Activated T-cell treated with anti-CD3 and anti-CD28 coated beads, Interleukin-2, amount 50 U/mL, for 72 hours (primary cell): ENCODE data around the gene REV1. TPM values are rescaled to one million over a fixed set of nuclear protein-coding genes. Genes with fewer than 3 reads are reported as not detected.

Experiments
- ATAC-seq, 2 donors: fragments of 150-1000 bp; cut with Tn5 transposase; replicated peaks in 1 of 2; 2 replicates each; pipeline ENCODE4 v1.10.0; 2021; ENCODE audit warnings: moderate library complexity in 2 of 2, mild to moderate bottlenecking in 1 of 2
- DNase-seq, 2 donors: peaks; one replicate each; pipeline ENCODE4 v3.0.0; 2021 to 2022; ENCODE audit warnings: mixed read lengths in 1 of 2
- H3K27ac Mint-ChIP-seq: one replicate; pipeline ENCODE4 v1.8.0; 2022; ENCODE audit warnings: mild to moderate bottlenecking, moderate library complexity, mixed read lengths
- H3K27me3 Mint-ChIP-seq: one replicate; pipeline ENCODE4 v1.8.0; 2022; ENCODE audit warnings: low read depth, mixed read lengths
- H3K36me3 Mint-ChIP-seq, 2 donors: one replicate each; pipeline ENCODE4 v1.8.0; 2022; ENCODE audit warnings: mixed read lengths in 2 of 2, mild to moderate bottlenecking in 1 of 2; ENCODE audit not compliant: insufficient read depth in 2 of 2
- H3K4me1 Mint-ChIP-seq: one replicate; pipeline ENCODE4 v1.8.0; 2022; ENCODE audit warnings: low read depth, mixed read lengths
- H3K4me3 Mint-ChIP-seq, 2 donors: one replicate each; pipeline ENCODE4 v1.8.0; 2022; ENCODE audit warnings: mild to moderate bottlenecking in 2 of 2, mixed read lengths in 2 of 2, moderate library complexity in 2 of 2
- H3K9me3 Mint-ChIP-seq, 2 donors: one replicate each; pipeline ENCODE4 v1.8.0; 2022; ENCODE audit warnings: mixed read lengths in 2 of 2
- total RNA-seq, 2 donors: library from RNA; stranded (reverse); gene quantifications; one replicate each; pipeline ENCODE4 v1.2.3, GENCODE V29; 2022

Gene REV1
- total RNA-seq, 2 donors from 2014 or later = 39.8 to 51.4 TPM

GRCh38 chr2:99461828-99462483 is 27.9 kb downstream of the REV1 start:
- Mint-ChIP-seq H3K27ac (no peak overlapping the region), H3K9me3 (no peaks in the 10 kb centered on the region), H3K4me1 (peaks cover 7% of the 10 kb centered on the region), H3K27me3 (no peaks in the 10 kb centered on the region), H3K4me3 (no peak overlapping the region), H3K36me3 (peaks cover 5 to 15% of the 10 kb centered on the region in 2 donors)
- DNase-seq = no peak
- ATAC-seq = no peak

- DNase-seq (no peak), ATAC-seq (no peak)
- Mint-ChIP-seq H3K36me3 (peaks cover 8 to 23% of the 10 kb centered on the region in 2 donors), H3K9me3 (no peaks in the 10 kb centered on the region), H3K4me3 (no peak overlapping the region), H3K4me1 (no peaks in the 10 kb centered on the region), H3K27ac (no peak overlapping the region), H3K27me3 (no peaks in the 10 kb centered on the region)
Measured at GRCh38 chr2:99458529-99458928, 31.3 kb downstream of the REV1 start.

DNA sequence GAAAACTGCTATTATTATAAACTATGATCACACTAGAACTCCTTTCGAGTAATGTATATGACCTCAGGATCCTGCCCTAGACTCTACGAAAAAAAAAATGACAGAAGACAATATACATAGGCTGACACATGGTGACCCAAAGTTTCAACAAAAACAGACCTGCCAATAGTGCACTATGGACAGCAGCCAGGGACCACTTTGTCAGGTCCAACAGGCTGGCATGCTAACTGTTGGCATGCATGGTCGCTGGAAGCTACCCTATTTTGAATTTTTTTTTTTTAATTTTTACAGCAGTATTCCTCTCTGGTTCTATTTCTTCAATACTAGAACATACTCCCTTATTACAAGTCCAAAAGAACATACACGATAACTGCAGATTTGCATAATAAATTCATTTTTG is 38.1 kb downstream of the REV1 start:
- DNase-seq (no peak), ATAC-seq (no peak)
- Mint-ChIP-seq H3K27ac (peak overlapping the region; percentile 69), H3K4me1 (peaks cover 3% of the 10 kb centered on the region), H3K27me3 (no peaks in the 10 kb centered on the region), H3K4me3 (no peak overlapping the region), H3K9me3 (no peaks in the 10 kb centered on the region), H3K36me3 (peaks cover 7 to 11% of the 10 kb centered on the region in 2 donors)

DNA sequence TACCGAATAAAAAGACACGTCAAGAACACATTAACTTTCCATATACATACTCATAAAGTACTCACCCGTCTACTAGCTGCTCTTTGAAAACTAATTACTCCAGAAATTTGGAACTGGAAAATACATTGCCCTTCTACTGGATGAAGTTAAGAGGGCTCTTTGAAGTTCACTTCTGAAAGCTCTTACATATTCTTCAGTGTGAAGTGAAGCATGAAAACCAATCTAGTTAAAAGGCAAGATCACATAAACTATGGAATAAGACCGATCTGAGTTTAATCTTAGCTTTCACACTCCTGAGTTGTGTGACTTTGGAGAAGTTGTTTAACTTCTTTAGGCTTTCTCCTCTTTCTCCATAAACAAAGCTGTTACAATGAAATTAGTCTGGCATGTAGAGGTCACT is 38.5 kb downstream of the REV1 start:
- Mint-ChIP-seq H3K27me3 (no peaks in the 10 kb centered on the region), H3K27ac (no peak overlapping the region), H3K4me3 (no peak overlapping the region), H3K9me3 (no peaks in the 10 kb centered on the region), H3K36me3 (peaks cover 7 to 11% of the 10 kb centered on the region in 2 donors), H3K4me1 (peaks cover 7% of the 10 kb centered on the region)
- no peak for DNase-seq
- no peak for ATAC-seq

DNA sequence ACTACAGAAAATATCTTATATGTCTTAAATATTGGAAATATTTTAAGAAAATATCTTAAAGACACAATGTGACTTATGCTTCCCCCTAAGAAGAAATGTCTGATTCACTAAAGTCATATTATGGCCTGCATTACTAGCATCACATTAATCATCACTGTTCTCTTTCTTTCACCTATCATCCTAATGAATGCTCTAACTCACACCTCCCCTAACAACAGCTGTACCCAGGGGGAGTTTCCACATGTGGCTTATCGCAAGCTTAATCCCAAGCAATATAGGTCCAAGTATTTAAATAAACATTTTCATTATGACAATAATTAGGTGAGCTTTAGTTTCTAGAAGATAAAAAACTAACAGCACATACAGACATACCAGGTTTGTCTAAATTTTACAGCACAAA is 39.6 kb downstream of the REV1 start:
- ATAC-seq = no peak
- H3K36me3 Mint-ChIP-seq = peaks cover 4 to 6% of the 10 kb centered on the region in 2 donors
- H3K4me3 Mint-ChIP-seq = no peak overlapping the region
- H3K27ac Mint-ChIP-seq = no peak overlapping the region
- H3K27me3 Mint-ChIP-seq = no peaks in the 10 kb centered on the region
- DNase-seq = no peak
- peaks cover 10% of the 10 kb centered on the region for H3K4me1 Mint-ChIP-seq
- H3K9me3 Mint-ChIP-seq = no peaks in the 10 kb centered on the region

DNA sequence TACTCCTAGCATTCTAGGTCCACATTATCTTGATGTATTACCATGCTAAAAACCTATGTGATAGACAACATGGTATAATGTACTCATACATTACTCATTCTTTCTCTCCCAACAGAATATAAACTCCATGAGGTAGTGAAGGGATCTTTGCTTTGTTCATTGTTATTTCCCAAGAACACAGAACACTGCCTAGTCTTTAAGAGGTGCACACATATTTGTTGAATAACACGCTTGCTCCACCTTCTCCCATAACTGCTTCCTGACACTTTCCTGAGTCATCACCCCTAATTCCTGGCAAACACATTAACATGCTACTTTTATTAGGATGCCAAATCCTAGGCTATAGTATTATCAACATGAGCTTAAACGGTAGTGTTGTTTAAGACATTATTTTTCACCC is 41.3 kb downstream of the REV1 start:
- ATAC-seq (no peak), DNase-seq (no peak)
- H3K9me3 Mint-ChIP-seq = no peaks in the 10 kb centered on the region
- peaks cover 24% of the 10 kb centered on the region for H3K4me1 Mint-ChIP-seq
- H3K27ac Mint-ChIP-seq = no peak overlapping the region
- H3K27me3 Mint-ChIP-seq = no peaks in the 10 kb centered on the region
- H3K36me3 Mint-ChIP-seq = peaks cover 4% of the 10 kb centered on the region in 2 donors
- no peak overlapping the region for H3K4me3 Mint-ChIP-seq

GRCh38 chr2:99445065-99445464 is 44.8 kb downstream of the REV1 start:
- DNase-seq (no peak), ATAC-seq (no peak)
- H3K27me3 Mint-ChIP-seq = no peaks in the 10 kb centered on the region
- peaks cover 24% of the 10 kb centered on the region for H3K4me1 Mint-ChIP-seq
- H3K9me3 Mint-ChIP-seq = no peaks in the 10 kb centered on the region
- no peak overlapping the region for H3K4me3 Mint-ChIP-seq
- H3K36me3 Mint-ChIP-seq = peaks cover 0 to 4% of the 10 kb centered on the region in 2 donors
- peak overlapping the region; percentile 78 for H3K27ac Mint-ChIP-seq

GRCh38 chr2:99444222-99444621 is 45.6 kb downstream of the REV1 start:
- no peak overlapping the region for H3K4me3 Mint-ChIP-seq
- peaks cover under 1 to 4% of the 10 kb centered on the region in 2 donors for H3K36me3 Mint-ChIP-seq
- peak overlapping the region; percentile 78 for H3K27ac Mint-ChIP-seq
- ATAC-seq (no peak), DNase-seq (no peak)
- H3K27me3 Mint-ChIP-seq = no peaks in the 10 kb centered on the region
- H3K4me1 Mint-ChIP-seq = peaks cover 24% of the 10 kb centered on the region
- H3K9me3 Mint-ChIP-seq = no peaks in the 10 kb centered on the region

- Mint-ChIP-seq H3K36me3 (peaks cover 0 to 6% of the 10 kb centered on the region in 2 donors), H3K4me3 (no peak overlapping the region), H3K9me3 (no peaks in the 10 kb centered on the region), H3K4me1 (peaks cover 24% of the 10 kb centered on the region), H3K27me3 (no peaks in the 10 kb centered on the region), H3K27ac (no peak overlapping the region)
- no peak for ATAC-seq
- DNase-seq = no peak
Measured at GRCh38 chr2:99442837-99443236, 47.0 kb downstream of the REV1 start.

GRCh38 chr2:99439971-99440505 is 49.8 kb downstream of the REV1 start:
- ATAC-seq (no peak), DNase-seq (no peak)
- Mint-ChIP-seq H3K27ac (no peak overlapping the region), H3K27me3 (no peaks in the 10 kb centered on the region), H3K4me3 (no peak overlapping the region), H3K9me3 (no peaks in the 10 kb centered on the region), H3K36me3 (peaks cover 0 to 6% of the 10 kb centered on the region in 2 donors), H3K4me1 (peaks cover 12% of the 10 kb centered on the region)

- no peak overlapping the region for H3K27ac Mint-ChIP-seq
- DNase-seq (no peak), ATAC-seq (no peak)
- no peak overlapping the region for H3K4me3 Mint-ChIP-seq
- H3K4me1 Mint-ChIP-seq = no peaks in the 10 kb centered on the region
- H3K9me3 Mint-ChIP-seq = no peaks in the 10 kb centered on the region
- no peaks in the 10 kb centered on the region for H3K27me3 Mint-ChIP-seq
- peaks cover 0 to 6% of the 10 kb centered on the region in 2 donors for H3K36me3 Mint-ChIP-seq
Measured at GRCh38 chr2:99436874-99437273, 52.9 kb downstream of the REV1 start.

GRCh38 chr2:99433340-99433739 is 56.5 kb downstream of the REV1 start:
- H3K4me1 Mint-ChIP-seq = no peaks in the 10 kb centered on the region
- ATAC-seq (no peak), DNase-seq (no peak)
- no peak overlapping the region for H3K4me3 Mint-ChIP-seq
- no peaks in the 10 kb centered on the region for H3K9me3 Mint-ChIP-seq
- H3K36me3 Mint-ChIP-seq = peaks cover 0 to 10% of the 10 kb centered on the region in 2 donors
- H3K27ac Mint-ChIP-seq = peak overlapping the region; percentile 46
- H3K27me3 Mint-ChIP-seq = no peaks in the 10 kb centered on the region

DNA sequence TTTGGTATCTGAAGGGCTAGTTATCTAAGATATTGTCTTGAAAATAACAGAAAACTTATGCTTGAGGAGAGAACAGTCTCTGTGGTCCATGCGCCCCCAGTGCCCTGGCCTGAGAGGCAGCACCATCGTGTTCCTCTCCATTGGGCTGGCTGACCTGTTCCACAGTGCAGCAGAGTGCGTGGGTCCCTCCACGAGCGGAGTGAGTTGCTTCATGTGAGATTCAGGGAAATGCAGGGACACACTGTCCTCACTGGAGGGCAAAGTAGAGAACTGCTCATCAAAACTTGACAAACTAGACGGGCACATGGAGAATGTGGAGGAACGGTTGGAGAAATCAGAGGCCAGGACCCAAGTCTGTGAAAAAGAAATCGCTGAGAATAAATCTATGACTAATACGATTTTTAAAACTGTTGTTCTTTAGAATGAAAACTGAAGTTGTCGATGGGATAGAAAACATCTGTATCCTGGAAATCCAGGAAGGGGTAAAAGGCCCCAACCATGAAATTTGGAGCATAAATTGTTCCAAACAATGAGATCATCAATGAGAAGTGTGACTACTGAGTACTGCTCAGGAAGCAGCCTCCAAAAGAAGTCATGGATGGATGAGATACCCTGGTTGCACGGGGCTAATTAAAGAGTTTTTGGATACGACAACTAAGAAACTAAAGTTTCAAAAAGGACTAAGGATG is 58.1 kb downstream of the REV1 start:
- DNase-seq (no peak), ATAC-seq (no peak)
- no peaks in the 10 kb centered on the region for H3K27me3 Mint-ChIP-seq
- peaks cover 0 to 10% of the 10 kb centered on the region in 2 donors for H3K36me3 Mint-ChIP-seq
- peak overlapping the region; percentile 12 for H3K27ac Mint-ChIP-seq
- no peaks in the 10 kb centered on the region for H3K9me3 Mint-ChIP-seq
- no peak overlapping the region for H3K4me3 Mint-ChIP-seq
- H3K4me1 Mint-ChIP-seq = no peaks in the 10 kb centered on the region
